ENCODE results near the gene E2F4.

The E2F4 gene

GRCh38 chr16:67208154-67208896 lies 16.4 kb downstream of the E2F4 start:
- DNase-seq (ENCODE audit: low read depth in 2 of 2) = no peak

GRCh38 chr16:67209565-67209964 lies 17.6 kb downstream of the E2F4 start:
- no peak for DNase-seq (ENCODE audit: low read depth in 2 of 2)

DNA sequence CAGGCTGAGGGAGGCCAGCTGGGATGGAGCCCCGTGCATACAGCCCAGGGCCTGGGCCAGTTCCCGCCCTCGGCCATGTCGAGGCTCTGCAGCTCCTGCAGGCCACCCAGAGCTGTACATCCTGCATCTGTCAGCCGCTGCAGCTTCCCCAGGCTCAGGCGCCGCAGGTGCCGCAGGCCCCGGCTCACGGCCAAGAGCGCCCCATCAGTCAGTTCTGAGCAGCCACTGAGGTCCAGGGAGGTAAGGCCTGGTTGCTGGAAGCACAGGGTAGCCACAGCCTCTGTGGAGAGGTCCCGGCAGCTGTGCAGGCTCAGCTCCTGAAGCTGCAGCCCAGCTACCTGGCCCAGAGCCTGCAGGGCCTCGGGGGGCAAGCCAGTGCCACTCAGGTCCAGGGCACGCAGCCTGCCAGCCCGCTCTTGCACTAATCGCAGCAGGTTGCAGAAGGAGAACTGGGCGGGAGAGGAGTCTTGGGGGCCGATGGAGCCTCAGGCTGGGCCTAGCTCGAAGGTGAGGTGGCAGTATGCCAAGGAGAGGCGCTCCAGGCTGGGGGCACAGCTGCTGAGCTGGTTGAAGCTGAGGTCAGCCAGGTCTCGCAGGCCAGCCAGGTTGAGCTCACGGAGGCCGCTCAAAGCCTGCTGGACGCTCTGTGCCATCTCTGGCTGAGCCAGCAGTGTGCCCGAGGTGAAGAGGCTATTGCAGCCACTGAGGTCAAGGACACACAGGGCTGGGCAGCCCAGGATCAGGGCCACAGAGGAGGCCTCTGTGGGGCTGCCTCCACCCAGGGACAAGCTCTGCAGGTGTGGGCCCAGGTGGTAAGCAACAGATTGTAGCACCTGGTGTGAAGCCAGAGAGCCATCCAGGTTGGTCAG lies 18.3 kb downstream of the E2F4 start:
- no peak for DNase-seq (ENCODE audit: low read depth in 2 of 2)

DNA sequence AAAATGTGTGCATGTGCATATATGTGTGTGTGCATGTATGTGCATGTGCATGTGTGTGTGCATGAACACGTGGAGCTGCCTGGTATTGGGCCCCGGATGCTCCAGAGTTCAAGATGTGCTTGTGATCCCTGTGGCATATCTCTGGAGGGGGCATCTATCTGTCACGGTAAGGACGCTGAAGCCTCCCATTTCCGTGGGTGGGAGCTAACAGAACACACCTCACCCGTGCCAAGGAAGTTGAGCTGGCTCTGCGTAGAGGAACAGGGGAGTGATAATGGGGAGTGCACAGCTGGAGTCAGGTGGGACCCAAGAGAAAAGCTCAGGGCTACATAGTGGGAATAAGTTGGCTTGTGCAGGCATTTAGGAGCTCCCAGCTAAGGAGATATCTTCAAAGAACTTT lies 19.7 kb downstream of the E2F4 start:
- DNase-seq (ENCODE audit: low read depth in 2 of 2) = no peak

- DNase-seq (ENCODE audit: low read depth in 2 of 2) = no peak
These were observed 20.8 kb downstream of the E2F4 start for GRCh38 chr16:67212766-67213165.

DNA sequence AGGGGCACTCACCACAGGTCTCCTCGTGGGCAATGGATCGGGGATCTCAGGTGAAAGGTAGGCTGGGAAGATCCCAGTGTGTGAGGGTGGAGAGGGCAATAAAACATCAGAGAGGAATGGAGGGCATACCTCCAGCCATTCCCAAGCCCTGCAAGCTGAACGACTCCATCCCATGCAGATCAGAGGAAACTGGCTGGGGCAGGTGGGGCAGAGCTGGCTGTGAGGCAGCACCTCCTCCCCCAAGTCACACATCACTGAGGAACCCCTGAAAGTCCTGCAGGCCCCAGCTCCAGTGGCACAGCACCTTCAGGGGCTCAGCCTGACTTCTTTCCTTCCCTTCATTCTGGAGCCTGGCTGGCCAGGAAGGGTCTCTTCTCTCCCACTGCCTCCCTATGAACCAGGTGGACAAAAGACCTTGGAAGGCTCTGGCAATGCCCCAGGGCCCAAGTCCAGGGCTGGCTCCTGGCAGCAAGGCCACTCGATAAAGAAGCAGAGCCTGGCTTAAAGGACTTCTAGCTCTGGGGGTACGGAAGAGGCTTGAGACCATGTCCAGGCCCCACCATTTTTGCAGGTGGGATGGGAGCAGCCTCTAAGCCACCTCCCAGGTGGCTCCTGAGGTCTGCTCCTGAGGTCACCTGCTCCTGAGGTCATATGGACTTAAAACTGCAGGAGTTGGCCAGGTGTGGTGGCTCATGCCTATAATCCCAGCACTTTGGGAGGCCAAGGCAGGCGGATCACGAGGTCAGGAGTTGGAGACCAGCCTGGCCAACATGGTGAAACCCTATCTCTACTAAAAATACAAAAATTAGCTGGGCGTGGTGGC lies 21.5 kb downstream of the E2F4 start:
- DNase-seq (ENCODE audit: low read depth in 2 of 2) = no peak

- no peak for DNase-seq (ENCODE audit: low read depth in 2 of 2)
These were observed 23.8 kb downstream of the E2F4 start for GRCh38 chr16:67215706-67216105.

DNA sequence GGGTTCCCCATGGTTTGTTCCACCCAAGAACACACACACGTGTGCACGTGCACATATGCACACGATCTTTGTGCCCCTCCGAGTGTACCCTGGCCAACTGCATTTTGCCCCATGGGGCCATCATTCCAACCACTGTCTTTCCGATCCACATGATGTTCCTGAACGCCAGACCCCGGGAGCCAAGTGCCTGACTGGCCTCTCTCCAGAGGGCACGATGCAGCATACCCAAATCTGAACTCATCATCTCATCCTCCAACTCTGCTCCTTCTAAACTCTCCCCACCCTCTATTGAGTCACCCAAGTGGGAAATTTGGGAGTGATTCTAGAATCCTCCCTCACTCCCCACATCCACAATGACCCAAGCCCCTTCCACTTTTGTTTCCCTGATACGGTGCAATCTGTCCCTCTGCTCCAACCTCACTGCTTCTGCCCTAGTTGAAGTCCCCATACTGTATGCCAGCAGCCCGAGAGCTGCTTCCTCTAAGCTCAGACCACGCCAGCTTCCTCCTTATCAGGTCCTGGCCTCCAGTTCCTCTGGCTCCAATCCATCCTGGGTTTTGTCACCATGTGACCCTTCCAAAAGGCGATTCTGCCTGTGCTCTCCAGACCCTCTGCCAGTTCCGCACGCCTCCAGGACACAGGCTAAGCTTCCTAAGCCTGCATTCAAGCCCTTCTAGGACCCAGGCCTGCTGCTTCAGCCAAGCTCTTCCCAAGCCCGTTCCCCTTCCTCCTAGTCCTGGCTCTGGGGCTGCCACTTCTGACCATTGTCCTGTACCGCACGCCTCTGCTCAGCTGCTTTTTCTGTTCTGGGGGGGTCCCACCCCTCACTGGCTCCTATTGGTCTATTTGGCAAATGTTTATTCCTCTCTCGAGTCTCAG lies 24.9 kb downstream of the E2F4 start:
- DNase-seq (ENCODE audit: low read depth in 2 of 2) = no peak

- no peak for DNase-seq (ENCODE audit: low read depth in 2 of 2)
These were observed 32.0 kb downstream of the E2F4 start for GRCh38 chr16:67223992-67224391.

DNA sequence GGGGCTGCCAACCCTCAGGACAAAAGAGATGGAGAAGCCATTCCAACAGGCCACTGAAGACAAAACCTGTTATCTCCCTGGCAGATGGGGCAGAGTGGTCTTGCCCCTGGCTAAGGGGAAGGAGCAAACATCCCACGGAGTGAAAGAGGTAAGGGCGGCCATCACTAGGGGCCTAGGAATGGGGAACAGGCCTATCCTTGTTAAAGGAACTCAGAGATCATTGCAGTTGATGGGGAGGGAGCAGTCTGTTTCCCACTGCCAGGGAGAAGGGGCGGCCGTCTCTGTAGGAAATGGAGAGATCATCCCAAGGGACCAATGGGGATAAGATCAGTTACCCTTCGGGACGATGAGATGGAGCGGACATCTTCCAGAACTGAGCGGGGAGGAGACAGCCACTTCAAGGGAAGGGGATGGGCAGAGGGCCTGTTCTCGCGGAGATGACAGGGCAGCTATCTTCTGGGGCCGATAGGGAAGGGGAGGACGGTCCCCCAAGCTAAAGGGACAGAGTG lies 34.4 kb downstream of the E2F4 start:
- DNase-seq (ENCODE audit: low read depth in 2 of 2) = no peak

GRCh38 chr16:67226804-67227566 lies 35.0 kb downstream of the E2F4 start, which contains the start of gene TMEM208:
TSS of gene TMEM208 (plus strand) at chr16:67227130. CDS start at chr16:67227219, 89 bp downstream.
- peak; percentile 97 to 98 for DNase-seq (ENCODE audit: low read depth in 2 of 2)

DNA sequence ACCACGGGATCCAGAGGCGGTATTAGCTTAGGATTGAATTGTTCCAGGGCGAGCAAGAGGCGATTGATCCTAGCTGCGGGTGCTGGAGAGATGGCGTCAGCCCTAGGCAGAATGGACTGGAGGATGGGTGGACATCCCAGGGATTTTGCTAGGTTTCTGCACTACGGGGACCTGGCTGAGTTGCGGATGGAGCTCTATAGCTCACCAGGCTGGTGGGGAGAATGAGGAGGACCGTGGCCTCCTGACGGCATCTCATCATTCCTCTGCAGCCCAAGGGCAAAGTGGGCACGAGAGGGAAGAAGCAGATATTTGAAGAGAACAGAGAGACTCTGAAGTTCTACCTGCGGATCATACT lies 35.6 kb downstream of the E2F4 start:
- DNase-seq (ENCODE audit: low read depth in 2 of 2) = no peak

GRCh38 chr16:67228034-67228785 lies 36.3 kb downstream of the E2F4 start:
- DNase-seq (ENCODE audit: low read depth in 2 of 2) = no peak

DNA sequence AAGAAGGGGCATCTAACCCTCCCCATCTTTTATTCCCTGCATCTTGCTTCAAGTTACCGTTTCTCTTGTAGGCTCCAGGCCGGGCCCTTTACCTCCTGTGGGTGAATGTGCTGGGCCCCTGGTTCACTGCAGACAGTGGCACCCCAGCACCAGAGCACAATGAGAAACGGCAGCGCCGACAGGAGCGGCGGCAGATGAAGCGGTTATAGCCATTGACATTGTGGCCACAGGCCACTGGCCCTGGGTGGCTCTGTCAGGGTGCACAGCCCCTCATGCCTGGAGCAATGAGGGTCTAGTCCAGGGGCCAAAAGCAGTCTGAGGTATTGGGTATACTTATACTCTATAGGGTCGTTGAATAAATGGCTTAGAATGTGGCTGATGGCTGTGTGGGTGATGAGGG lies 37.0 kb downstream of the E2F4 start:
- no peak for DNase-seq (ENCODE audit: low read depth in 2 of 2)

DNA sequence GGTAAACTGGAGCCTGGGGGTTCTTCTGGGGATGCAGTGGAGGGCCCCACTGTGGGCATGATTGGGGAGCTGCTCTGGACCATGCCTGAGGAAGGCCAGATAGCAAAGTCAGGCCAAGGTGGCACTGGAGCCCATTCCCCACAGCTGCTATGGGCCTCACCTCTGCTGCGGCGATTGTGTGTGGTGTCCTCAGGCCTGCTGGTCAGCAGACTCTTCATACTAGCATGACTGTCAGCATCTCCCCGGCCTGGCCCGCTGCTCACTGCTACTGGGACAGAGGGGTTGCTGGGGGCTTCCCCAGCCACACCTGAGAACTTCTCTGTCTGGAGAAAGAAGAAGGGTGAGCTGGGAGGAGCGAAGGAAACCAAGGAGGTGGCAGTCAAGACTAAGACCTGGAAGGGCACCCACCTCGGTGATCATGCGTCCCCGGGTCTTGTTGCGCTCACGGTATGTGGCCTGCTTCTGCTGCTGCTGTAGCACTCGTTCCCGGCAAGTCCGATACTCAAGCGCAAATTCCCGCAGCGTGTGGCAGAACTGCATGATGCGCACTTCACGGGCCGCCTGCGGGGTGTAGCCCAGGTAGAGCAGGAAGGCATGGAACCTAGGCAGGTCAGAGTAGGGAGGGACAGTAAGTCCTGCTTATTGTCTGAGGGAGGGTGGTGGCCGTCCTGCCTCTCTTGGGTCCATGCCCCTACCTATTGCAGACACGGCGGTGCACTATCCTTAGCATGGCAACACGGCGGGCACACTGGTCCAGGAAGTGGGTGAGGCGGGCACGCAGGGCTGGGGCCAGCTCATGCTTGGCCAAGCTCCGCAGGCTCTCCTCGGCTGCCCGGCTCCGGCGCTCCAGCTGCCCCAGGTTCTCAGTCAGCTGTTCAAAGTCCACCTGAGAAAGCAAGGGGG lies 38.2 kb downstream of the E2F4 start:
- no peak for DNase-seq (ENCODE audit: low read depth in 2 of 2)

GRCh38 chr16:67230809-67231660 lies 39.1 kb downstream of the E2F4 start:
- DNase-seq (ENCODE audit: low read depth in 2 of 2) = no peak

DNA sequence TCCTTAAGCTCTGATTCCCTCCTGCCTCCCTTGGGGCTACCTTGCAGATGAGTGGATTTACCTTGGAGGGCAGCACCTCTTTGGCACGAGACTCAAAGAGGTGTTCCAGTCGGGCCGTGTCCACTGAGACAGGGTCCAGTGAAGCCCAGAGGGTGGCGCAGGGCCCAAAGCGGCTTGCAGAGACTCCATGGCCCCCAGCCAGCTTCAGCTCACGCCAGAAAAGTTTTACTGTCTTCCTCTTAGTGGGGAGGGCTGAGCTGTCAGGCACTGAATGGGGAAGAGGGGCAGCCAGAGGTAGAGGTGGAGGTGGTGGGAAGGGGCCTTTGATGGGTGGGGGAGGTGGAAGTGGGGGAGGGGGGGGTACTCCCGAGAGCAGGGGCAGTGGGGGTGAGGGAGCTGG lies 41.6 kb downstream of the E2F4 start:
- DNase-seq (ENCODE audit: low read depth in 2 of 2) = no peak

Data from fibroblast of skin of left quadriceps (primary cell).